Stomach smooth muscle (tissue), 2 donors: ENCODE data around the gene POMT1.
A peak's percentile ranks its signal among the peaks of the same experiment; 100 is the strongest.

ENCODE experiments used
- H3K27ac ChIP-seq: one replicate; pipeline ENCODE4 v1.7.0; 2013; ENCODE audit warnings: mild to moderate bottlenecking, low read length, inconsistent platforms
- H3K27me3 ChIP-seq, 2 donors: one replicate each; pipeline ENCODE4 v1.7.0; 2013; ENCODE audit warnings: low read length in 2 of 2; ENCODE audit not compliant: insufficient read depth in 2 of 2, control insufficient read depth in 1 of 2
- H3K36me3 ChIP-seq, 2 donors: one replicate each; pipeline ENCODE4 v1.7.0; 2013; ENCODE audit warnings: low read length in 2 of 2; ENCODE audit not compliant: control insufficient read depth in 2 of 2, insufficient read depth in 2 of 2
- H3K4me1 ChIP-seq: one replicate; pipeline ENCODE4 v1.7.0; 2013; ENCODE audit warnings: low read length; ENCODE audit not compliant: control insufficient read depth, insufficient read depth
- H3K4me3 ChIP-seq, 2 donors: one replicate each; pipeline ENCODE4 v1.7.0; 2013; ENCODE audit warnings: low read length in 2 of 2
- H3K9ac ChIP-seq, 2 donors: one replicate each; pipeline ENCODE4 v1.7.0; 2013; ENCODE audit warnings: low read length in 2 of 2, mild to moderate bottlenecking in 1 of 2
- H3K9me3 ChIP-seq, 2 donors: one replicate each; pipeline ENCODE4 v1.7.0; 2013; ENCODE audit warnings: low read length in 2 of 2; ENCODE audit not compliant: control insufficient read depth in 2 of 2
- donor health status: healthy.
- donor health status: Pancreatic carcinoma.

The POMT1 gene

DNA sequence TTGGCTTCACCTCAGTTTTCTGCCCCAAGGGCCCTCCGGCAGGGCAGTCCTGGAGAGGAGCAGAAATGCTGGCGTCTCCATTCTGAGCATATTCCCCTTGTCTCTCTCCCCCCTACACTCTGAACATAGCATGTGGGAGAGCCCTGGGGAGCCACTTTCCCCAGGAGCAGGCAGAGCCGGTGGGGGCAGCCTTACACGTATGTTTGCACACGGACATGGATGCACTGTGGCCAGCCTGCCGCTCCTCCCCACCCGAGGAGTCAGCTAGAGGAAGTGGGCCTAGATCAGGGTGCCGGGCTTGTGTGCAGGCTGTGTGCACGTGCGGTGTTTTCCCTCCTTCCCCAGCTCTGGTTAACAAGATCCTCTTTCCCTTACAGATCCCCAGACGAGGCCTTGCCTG lies 25.4 kb upstream of the POMT1 start:
- no peak overlapping the region for H3K9ac ChIP-seq
- H3K27ac ChIP-seq: no peak overlapping the region
- H3K4me1 ChIP-seq: peaks cover under 1% of the 10 kb centered on the region
- no peak overlapping the region for H3K4me3 ChIP-seq
- H3K27me3 ChIP-seq: no peaks in the 10 kb centered on the region
- peaks cover 72 to 82% of the 10 kb centered on the region in 2 donors for H3K36me3 ChIP-seq
- no peaks in the 10 kb centered on the region for H3K9me3 ChIP-seq

- H3K27me3 ChIP-seq: no peaks in the 10 kb centered on the region
- peaks cover 73 to 84% of the 10 kb centered on the region in 2 donors for H3K36me3 ChIP-seq
- peaks cover 6% of the 10 kb centered on the region for H3K4me1 ChIP-seq
- H3K9ac ChIP-seq: no peak overlapping the region
- no peak overlapping the region for H3K4me3 ChIP-seq
- H3K9me3 ChIP-seq: no peaks in the 10 kb centered on the region
- no peak overlapping the region for H3K27ac ChIP-seq
These were observed 24.8 kb upstream of the POMT1 start for GRCh38 chr9:131477816-131478419.

- H3K4me3 ChIP-seq: no peak overlapping the region
- H3K36me3 ChIP-seq: peaks cover 73 to 84% of the 10 kb centered on the region in 2 donors
- H3K9me3 ChIP-seq: no peaks in the 10 kb centered on the region
- H3K4me1 ChIP-seq: peaks cover 11% of the 10 kb centered on the region
- H3K9ac ChIP-seq: no peak overlapping the region
- no peaks in the 10 kb centered on the region for H3K27me3 ChIP-seq
- no peak overlapping the region for H3K27ac ChIP-seq
These were observed 24.3 kb upstream of the POMT1 start for GRCh38 chr9:131478421-131478868.

DNA sequence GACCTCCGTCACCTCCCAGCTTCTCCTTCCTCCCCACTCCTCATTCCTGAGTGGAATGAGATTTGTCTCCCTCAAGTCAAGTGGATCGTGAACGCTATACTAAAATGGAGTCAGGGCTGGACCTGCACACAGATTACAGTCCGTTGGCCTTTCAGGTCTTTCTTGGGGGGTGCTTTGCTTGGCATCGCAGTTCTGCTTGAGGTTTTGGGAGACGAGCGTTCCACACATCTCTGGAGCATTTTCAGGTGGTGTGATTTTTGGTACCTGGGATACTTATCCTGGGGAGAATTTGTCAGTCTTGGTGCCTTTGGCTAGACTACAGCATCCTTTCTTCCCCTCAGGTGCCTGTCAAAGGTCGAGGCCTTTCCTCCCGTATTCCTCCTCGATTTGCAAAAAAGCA lies 23.8 kb upstream of the POMT1 start:
- Histone ChIP-seq H3K27me3 (no peaks in the 10 kb centered on the region), H3K36me3 (peaks cover 71 to 84% of the 10 kb centered on the region in 2 donors), H3K4me1 (peaks cover 15% of the 10 kb centered on the region), H3K9ac (no peak overlapping the region), H3K4me3 (no peak overlapping the region), H3K9me3 (no peaks in the 10 kb centered on the region), H3K27ac (no peak overlapping the region)

GRCh38 chr9:131480258-131480657 lies 22.5 kb upstream of the POMT1 start:
- H3K27ac ChIP-seq: no peak overlapping the region
- H3K36me3 ChIP-seq: peaks cover 70 to 84% of the 10 kb centered on the region in 2 donors
- peaks cover 21% of the 10 kb centered on the region for H3K4me1 ChIP-seq
- no peaks in the 10 kb centered on the region for H3K27me3 ChIP-seq
- no peak overlapping the region for H3K9ac ChIP-seq
- no peak overlapping the region for H3K4me3 ChIP-seq
- no peaks in the 10 kb centered on the region for H3K9me3 ChIP-seq

- Histone ChIP-seq H3K4me1 (peaks cover 21% of the 10 kb centered on the region), H3K36me3 (peaks cover 73 to 86% of the 10 kb centered on the region in 2 donors), H3K27me3 (no peaks in the 10 kb centered on the region), H3K9ac (no peak overlapping the region), H3K9me3 (no peaks in the 10 kb centered on the region), H3K27ac (peak overlapping the region; percentile 90), H3K4me3 (no peak overlapping the region)
These were observed 21.0 kb upstream of the POMT1 start for GRCh38 chr9:131481441-131482342.

DNA sequence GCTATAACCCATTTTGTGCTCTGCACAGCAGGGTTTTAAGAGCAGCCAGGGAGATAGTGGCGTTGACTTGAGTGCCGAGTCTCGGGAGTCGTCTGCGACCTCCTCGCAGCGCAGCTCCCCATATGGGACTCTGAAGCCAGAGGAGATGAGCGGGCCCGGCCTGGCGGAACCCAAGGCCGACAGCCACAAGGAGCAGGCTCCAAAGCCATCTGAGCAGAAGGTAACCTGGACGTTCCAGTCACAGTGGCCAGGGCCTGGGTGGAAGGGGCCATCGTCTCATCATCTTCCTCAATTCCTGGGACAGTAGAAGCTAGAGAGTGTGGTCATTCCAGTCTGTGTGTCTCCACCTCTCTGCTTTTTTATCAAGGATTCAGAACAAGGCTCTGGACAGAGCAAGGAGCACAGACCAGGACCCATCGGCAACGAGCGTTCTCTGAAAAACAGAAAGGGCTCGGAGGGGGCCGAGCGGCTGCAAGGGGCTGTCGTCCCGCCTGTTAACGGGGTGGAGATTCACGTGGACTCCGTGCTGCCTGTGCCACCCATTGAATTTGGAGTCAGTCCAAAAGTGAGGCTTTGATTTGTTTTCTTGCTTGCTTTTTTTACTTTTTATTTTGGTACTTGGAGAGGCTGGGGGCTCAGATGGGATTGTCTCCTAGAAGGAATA lies 20.2 kb upstream of the POMT1 start:
- Histone ChIP-seq H3K36me3 (peaks cover 73 to 85% of the 10 kb centered on the region in 2 donors), H3K9ac (no peak overlapping the region), H3K9me3 (no peaks in the 10 kb centered on the region), H3K4me3 (no peak overlapping the region), H3K4me1 (peaks cover 21% of the 10 kb centered on the region), H3K27ac (peak overlapping the region; percentile 90), H3K27me3 (no peaks in the 10 kb centered on the region)

GRCh38 chr9:131483319-131484050 lies 19.2 kb upstream of the POMT1 start:
- peak overlapping the region in 1 of 2 donors; percentile 8 for H3K4me3 ChIP-seq
- H3K27ac ChIP-seq: peak overlapping the region; percentile 90
- H3K27me3 ChIP-seq: no peaks in the 10 kb centered on the region
- peaks cover 76 to 86% of the 10 kb centered on the region in 2 donors for H3K36me3 ChIP-seq
- H3K9me3 ChIP-seq: no peaks in the 10 kb centered on the region
- H3K4me1 ChIP-seq: peaks cover 21% of the 10 kb centered on the region
- H3K9ac ChIP-seq: peak overlapping the region in 1 of 2 donors; percentile 51

DNA sequence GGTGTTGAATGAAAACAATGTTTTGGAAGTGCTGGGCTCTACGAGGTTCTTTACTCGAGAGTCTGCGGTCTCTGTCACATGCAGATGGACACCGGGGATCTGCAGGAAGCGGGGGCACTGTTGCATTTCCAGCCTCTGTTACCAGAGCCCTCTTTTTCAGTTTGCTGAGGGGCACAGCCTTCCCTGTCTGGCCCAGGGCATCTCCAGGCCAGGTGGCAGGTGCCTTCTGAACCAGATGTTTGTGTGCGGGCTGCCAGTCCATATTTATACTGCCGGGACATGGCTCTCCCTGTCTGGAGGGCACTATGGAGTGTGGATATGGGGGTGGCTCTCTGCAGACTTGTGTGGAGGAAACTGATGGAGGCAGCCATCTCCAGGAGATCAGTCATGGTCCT lies 18.7 kb upstream of the POMT1 start:
- peak overlapping the region; percentile 90 for H3K27ac ChIP-seq
- H3K27me3 ChIP-seq: no peaks in the 10 kb centered on the region
- no peak overlapping the region for H3K9ac ChIP-seq
- H3K9me3 ChIP-seq: no peaks in the 10 kb centered on the region
- H3K4me1 ChIP-seq: peaks cover 21% of the 10 kb centered on the region
- no peak overlapping the region for H3K4me3 ChIP-seq
- peaks cover 75 to 85% of the 10 kb centered on the region in 2 donors for H3K36me3 ChIP-seq

GRCh38 chr9:131484560-131485185 lies 18.0 kb upstream of the POMT1 start:
- H3K9me3 ChIP-seq: no peaks in the 10 kb centered on the region
- H3K4me1 ChIP-seq: peaks cover 21% of the 10 kb centered on the region
- H3K36me3 ChIP-seq: peaks cover 72 to 84% of the 10 kb centered on the region in 2 donors
- peak overlapping the region; percentile 90 for H3K27ac ChIP-seq
- no peak overlapping the region for H3K4me3 ChIP-seq
- no peaks in the 10 kb centered on the region for H3K27me3 ChIP-seq
- H3K9ac ChIP-seq: no peak overlapping the region
